G401 (cell line): ENCODE measurements around the gene NCAPG. TPM values are rescaled to one million over a fixed set of nuclear protein-coding genes. Genes with fewer than 3 reads are reported as not detected.

ENCODE experiments used
- DNase-seq: peaks from one replicate; pipeline ENCODE4 v3.0.0-alpha.2; 2015; ENCODE audit warnings: low spot score
- in situ Hi-C: cut with HindIII; loops from 2 replicates; pipeline ENCODE4 v1.10.0; 2016; ENCODE audit warnings: low sequenced_read_pairs, mixed read lengths
- total RNA-seq: library from RNA; depleted of rRNA; stranded (reverse); fragments of >200 nt; shearing (Covaris generic); gene quantifications from 2 replicates; pipeline ENCODE4 v1.2.3, GENCODE V29; 2014; rRNA removed

Gene NCAPG
- total RNA-seq, 1 experiment from 2014 or later, result 74.7 TPM

GRCh38 chr4:17865866-17866363, 55.1 kb downstream of the NCAPG start:
- in situ Hi-C loops, result no loop called here
- DNase-seq, result no peak

- DNase-seq, result no peak
- in situ Hi-C loops, result no loop called here
These were observed 56.0 kb downstream of the NCAPG start for GRCh38 chr4:17866810-17867209.

- no peak for DNase-seq
- in situ Hi-C loops, result no loop called here
These were observed 56.5 kb downstream of the NCAPG start for GRCh38 chr4:17867276-17867675.

GRCh38 chr4:17869327-17869726, 58.5 kb downstream of the NCAPG start:
- no peak for DNase-seq
- in situ Hi-C loops, result no loop called here

GRCh38 chr4:17875402-17876070, 64.8 kb downstream of the NCAPG start:
- DNase-seq, result no peak
- in situ Hi-C loops, result no loop called here

GRCh38 chr4:17876943-17877342, 66.2 kb downstream of the NCAPG start:
- in situ Hi-C loops, result no loop called here
- no peak for DNase-seq

GRCh38 chr4:17877661-17878060, 66.9 kb downstream of the NCAPG start:
- DNase-seq, result no peak
- in situ Hi-C loops, result no loop called here

- DNase-seq, result no peak
- in situ Hi-C loops, result no loop called here
These were observed 73.3 kb downstream of the NCAPG start for GRCh38 chr4:17884063-17884462.

GRCh38 chr4:17884511-17884910, 73.7 kb downstream of the NCAPG start:
- in situ Hi-C loops, result no loop called here
- no peak for DNase-seq

GRCh38 chr4:17889692-17890091, 78.9 kb downstream of the NCAPG start:
- in situ Hi-C loops, result no loop called here
- DNase-seq, result no peak

GRCh38 chr4:17894421-17894820, 83.6 kb downstream of the NCAPG start:
- no peak for DNase-seq
- in situ Hi-C loops, result no loop called here

Other genes with a start within 250 kb of the NCAPG start
- gene LAP3, start 233.8 kb upstream of the NCAPG start, total RNA-seq, result 99.8 and 163 TPM in 2 replicates
- gene MED28, start 196.3 kb upstream of the NCAPG start, total RNA-seq, result 46.3 and 48.4 TPM in 2 replicates
- gene FAM184B, start 29.4 kb upstream of the NCAPG start, total RNA-seq, result not detected in 2 replicates
- 33.5 and 37.7 TPM in 2 replicates for gene DCAF16, start 222 bp upstream of the NCAPG start, total RNA-seq
- 13.7 and 14.5 TPM in 2 replicates for gene LCORL, start 210.8 kb downstream of the NCAPG start, total RNA-seq